Activated naive CD4-positive, alpha-beta T cell treated with Interleukin-2 at 50 U/mL for 16 hours (primary cell): ENCODE measurements around the gene MRNIP.

Experiments used
- DNase-seq: peaks from one replicate; pipeline ENCODE4 v3.0.0-alpha.2; 2020

MRNIP gene, protein sequence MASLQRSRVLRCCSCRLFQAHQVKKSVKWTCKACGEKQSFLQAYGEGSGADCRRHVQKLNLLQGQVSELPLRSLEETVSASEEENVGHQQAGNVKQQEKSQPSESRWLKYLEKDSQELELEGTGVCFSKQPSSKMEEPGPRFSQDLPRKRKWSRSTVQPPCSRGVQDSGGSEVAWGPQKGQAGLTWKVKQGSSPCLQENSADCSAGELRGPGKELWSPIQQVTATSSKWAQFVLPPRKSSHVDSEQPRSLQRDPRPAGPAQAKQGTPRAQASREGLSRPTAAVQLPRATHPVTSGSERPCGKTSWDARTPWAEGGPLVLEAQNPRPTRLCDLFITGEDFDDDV

GRCh38 chr5:179858586-179859427 lies at the start of gene MRNIP:
Gene MRNIP (minus strand): TSS chr5:179858817. CDS start chr5:179858796, 21 bp downstream.
- DNase-seq, result peak; percentile 92

- peak; percentile 71 for DNase-seq
Observed at GRCh38 chr5:179907556-179908324, 49.1 kb upstream of the MRNIP start, which contains the start of gene TBC1D9B. Gene TBC1D9B (minus strand): TSS chr5:179907897. CDS start chr5:179907821, 76 bp downstream.

- peak; percentile 28 for DNase-seq
Observed at GRCh38 chr5:179906795-179907555, 48.4 kb upstream of the MRNIP start.

- DNase-seq, result no peak
Observed at GRCh38 chr5:179906294-179906794, 47.7 kb upstream of the MRNIP start.

DNA sequence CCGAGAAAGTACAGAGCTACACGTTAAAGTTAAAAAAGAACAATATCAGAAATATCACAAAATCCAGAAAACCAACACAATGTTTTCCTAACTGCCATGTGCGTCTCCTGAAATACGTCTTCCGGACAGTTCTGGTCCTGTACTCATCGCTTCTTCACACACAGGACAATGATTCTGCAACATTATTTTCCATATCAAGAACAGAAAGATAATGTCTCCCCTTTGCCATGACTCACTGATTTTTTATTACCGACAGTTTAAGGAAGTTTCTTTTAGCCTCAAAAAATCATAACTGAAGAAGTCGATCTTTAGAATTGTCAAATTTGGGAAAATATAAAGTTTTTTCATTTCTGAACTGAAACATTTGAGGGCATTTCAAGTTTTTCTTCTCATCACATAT lies 46.5 kb upstream of the MRNIP start:
- no peak for DNase-seq

DNA sequence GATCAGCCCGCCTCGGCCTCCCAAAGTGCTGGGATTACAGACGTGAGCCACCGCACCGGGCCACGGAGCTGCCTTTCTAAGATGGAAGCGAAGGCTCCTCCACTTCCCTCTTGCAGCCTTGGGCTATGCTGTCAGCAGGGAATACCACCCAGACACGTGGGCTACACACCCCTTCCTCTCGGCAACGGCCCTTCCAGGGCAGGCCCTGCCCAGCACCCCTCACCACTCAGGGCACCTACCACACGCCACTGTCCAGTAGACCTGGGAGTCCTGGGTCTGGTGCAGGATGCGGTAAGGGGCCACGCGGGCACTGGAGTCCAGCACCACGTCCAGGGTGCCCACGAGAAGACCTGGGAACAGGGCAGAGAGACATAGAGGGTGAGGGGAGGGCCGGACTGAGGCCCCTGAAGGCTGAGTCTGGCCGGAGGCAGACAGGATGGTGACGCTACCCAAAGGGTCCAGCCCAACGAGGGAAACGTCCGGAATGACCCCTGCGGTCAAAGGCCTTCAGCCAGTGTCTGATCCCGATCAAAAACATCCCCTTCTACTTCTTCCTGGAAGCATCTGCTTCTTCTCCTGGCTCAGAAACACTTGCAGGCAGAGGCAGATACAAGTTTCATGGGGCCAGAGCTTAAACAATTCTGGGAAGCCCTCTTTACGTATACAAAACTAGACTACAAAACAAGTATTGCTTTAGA lies 46.0 kb upstream of the MRNIP start:
- no peak for DNase-seq

- no peak for DNase-seq
Observed at GRCh38 chr5:179902763-179903158, 44.1 kb upstream of the MRNIP start.

GRCh38 chr5:179901915-179902762 lies 43.5 kb upstream of the MRNIP start:
- DNase-seq, result no peak

- no peak for DNase-seq
Observed at GRCh38 chr5:179901462-179901861, 42.8 kb upstream of the MRNIP start.

DNA sequence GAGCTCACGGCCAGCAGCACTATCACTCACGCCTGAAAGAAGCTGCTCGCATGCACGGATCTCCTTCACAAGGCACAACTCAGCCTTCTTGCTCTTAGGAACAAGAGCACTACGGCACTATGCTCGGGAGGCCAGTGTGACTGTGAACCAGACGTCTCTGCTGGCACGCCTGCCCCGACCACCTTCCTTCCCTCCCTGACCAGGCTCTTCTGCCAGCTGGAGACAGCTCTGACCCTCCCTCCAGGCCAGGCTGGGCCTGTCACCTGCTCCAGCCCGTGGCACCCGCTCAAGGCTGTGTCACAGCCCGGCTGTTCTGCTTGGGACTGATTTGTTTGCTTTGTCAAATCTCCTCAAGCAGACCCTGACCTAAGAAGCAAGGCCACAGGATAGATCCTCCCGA lies 42.1 kb upstream of the MRNIP start:
- DNase-seq, result no peak

GRCh38 chr5:179900206-179900605 lies 41.6 kb upstream of the MRNIP start:
- no peak for DNase-seq

- DNase-seq, result no peak
Observed at GRCh38 chr5:179895861-179896260, 37.2 kb upstream of the MRNIP start.

DNA sequence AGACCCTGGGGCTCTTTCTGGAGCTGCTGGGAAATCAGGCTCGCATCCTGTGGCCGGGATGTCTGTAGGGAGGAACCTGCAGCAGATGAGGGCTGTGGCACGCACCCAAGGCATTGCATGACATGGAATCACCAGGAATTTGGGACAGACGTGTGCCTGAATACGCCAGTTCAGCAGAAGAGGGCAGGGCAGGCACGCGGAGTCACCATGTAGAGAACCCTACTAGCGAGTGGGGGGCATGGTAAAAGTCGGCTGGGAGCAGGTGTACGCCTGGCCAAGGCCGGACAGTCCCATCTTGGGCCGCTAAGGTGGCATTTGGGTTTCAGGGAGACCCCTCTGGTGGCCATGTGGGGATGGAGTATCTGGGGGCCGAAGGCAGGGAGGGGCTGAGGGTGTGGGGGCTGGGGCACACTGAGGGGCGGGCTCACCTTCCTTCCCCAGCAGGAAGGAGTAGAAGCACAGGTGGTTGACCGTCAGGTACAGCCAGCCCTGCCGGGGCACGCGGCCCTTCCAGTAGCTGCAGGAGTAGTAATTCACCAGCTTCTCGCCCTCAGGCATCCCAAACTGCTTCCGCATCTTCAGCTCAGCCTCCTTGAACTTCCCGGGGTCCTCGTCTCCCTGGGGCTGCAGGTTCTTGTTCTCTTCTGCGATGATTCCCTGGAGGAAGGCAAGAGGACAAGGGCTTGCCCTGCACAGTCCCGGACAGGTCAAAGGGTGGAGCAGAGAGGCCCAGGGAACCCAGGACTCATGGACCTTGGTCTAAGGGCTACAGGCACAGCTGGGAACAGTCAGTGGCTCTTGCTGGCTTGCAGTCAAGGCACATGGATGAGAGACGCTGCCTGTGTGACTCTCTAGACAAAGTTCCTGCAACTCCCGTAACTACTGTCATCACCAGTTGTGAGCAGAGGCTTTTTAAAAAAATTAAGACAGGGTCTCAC lies 35.6 kb upstream of the MRNIP start:
- no peak for DNase-seq

DNA sequence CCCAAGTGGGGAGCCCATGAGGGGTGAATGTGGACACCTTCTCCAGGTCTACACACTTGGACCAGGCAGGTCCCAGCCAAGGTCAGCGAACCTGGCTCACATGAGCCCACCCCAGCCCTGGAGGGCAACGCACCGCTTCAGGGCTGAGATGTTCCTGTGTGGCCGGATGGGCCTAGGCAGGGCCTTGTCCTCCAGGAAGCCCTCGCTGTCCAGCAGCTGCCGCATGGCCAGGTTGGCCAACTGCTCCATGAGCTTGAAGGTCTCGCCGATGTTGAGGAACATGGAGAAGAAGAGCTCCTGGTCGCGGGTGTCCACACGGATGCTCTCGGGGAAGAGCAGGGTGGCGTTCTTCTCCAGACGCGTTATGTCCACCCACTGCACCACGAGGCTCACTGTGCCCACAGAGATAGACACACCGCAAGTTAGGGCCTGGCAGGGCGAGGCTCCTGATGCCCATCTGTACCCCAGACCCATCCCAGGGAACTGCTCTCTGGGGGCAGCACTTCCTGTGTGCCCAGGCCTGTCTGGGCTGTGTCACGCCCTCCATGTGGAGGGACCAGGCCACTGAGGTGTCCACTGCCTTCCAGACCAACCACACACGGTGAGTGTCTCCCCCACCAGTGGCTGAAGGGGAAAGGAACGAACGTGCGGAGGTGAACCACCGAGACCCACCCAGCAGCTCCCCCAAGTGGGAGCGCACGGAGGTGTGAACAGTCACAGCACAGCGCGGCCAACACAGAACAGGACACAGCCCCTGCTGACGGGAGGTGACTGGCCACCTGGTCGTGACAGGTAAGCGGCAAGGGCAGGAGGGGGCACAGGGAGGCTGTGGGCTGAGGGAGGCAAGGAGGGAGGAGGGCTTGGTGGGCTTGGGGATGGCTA lies 34.7 kb upstream of the MRNIP start:
- DNase-seq, result no peak

- DNase-seq, result no peak
Observed at GRCh38 chr5:179892255-179892654, 33.6 kb upstream of the MRNIP start.

- DNase-seq, result no peak
Observed at GRCh38 chr5:179890751-179891682, 32.4 kb upstream of the MRNIP start.

DNA sequence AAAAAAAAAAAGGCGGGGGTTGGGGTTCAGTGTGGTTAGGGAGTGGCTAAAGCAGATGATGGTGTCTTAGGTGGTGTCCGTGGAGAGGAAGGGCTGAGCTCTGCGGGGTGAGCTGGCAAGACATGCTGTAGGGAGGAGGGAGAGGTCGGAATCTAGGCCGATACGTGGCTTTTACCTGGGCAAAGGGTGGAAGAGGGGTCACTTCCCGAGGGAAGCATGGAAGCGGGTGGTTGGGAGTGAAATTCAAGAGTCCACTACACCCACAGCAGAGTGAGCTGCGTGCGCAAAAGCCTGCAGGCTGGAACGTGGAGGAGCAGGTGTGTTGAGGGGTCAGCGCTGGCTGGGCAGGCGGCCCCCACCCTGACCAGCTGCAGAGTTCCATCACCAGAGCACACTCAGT lies 31.3 kb upstream of the MRNIP start:
- DNase-seq, result no peak
